Heart left ventricle (tissue), 16 donors: ENCODE results near the gene ERC1. TPM values are rescaled to one million over a fixed set of nuclear protein-coding genes. Genes with fewer than 3 reads are reported as not detected.

Experiments used
- ATAC-seq, 4 donors: fragments of 200-7000 bp; cut with Tn5 transposase; one replicate each; pipeline ENCODE4 v1.9.1; 2020 to 2022; ENCODE audit warnings: moderate library complexity in 4 of 4, mild to moderate bottlenecking in 3 of 4, moderate number of reproducible peaks in 1 of 4
- DNase-seq, 5 donors: peaks; one replicate each; pipeline ENCODE4 v3.0.0-alpha.2; 2020
- H3K27ac ChIP-seq, 12 donors: fragments of 200-600 bp; sonication (generic) in 4 of 12; one replicate each; pipeline versions ENCODE4 v1.5.0 to v1.8.0; 2016 to 2022; ENCODE audit warnings: mild to moderate bottlenecking in 2 of 12
- H3K27me3 ChIP-seq, 9 donors: fragments of 200-600 bp; sonication (generic) in 2 of 9; one replicate each; pipeline versions ENCODE4 v1.5.1 to v1.8.0; 2016 to 2022; ENCODE audit warnings: mild to moderate bottlenecking in 3 of 9
- H3K36me3 ChIP-seq, 9 donors: fragments of 200-600 bp; sonication (generic) in 2 of 9; one replicate each; pipeline versions ENCODE4 v1.5.0 to v1.8.0; 2018 to 2022; ENCODE audit warnings: mild to moderate bottlenecking in 2 of 9
- H3K4me1 ChIP-seq, 12 donors: fragments of 200-600 bp; sonication (generic) in 4 of 12; one replicate each; pipeline versions ENCODE4 v1.5.0 to v1.8.0; 2016 to 2022; ENCODE audit warnings: mild to moderate bottlenecking in 3 of 12
- H3K4me3 ChIP-seq, 12 donors: fragments of 200-600 bp; sonication (generic) in 4 of 12; one replicate each; pipeline versions ENCODE4 v1.5.0 to v1.8.0; 2017 to 2022; ENCODE audit warnings: mild to moderate bottlenecking in 9 of 12, moderate library complexity in 4 of 12
- H3K9me3 ChIP-seq, 12 donors: fragments of 200-600 bp; sonication (generic) in 4 of 12; one replicate each; pipeline versions ENCODE4 v1.5.0 to v1.8.0; 2016 to 2022; ENCODE audit warnings: mild to moderate bottlenecking in 1 of 12
- POLR2A ChIP-seq, 2 donors: fragments of 450-650 bp; IDR thresholded peaks; one replicate each; pipeline ENCODE4 v1.6.1; 2017; ENCODE audit warnings: antibody characterized with exemption in 2 of 2, mild to moderate bottlenecking in 2 of 2, moderate library complexity in 2 of 2
- WGBS, 4 donors: extraction: QIAGEN DNeasy Blood & Tissue Kit in 2 of 4; methylation state at CpG; one replicate each; pipeline versions ENCODE4 v1.1.5 to v1.1.7; 2013 to 2018; 5-methylcytosine and 5-hydroxymethylcytosine counted together
- intact Hi-C, 10 donors: fragments of 100-400 bp; cut with DNase I; formaldehyde crosslinking; loops; one replicate each; pipeline versions ENCODE4 v1.11.1 to v1.14.2; 2022
- polyA plus RNA-seq, 2 donors: library from polyadenylated mRNA; stranded (reverse); fragments of 200-250 nt; gene quantifications; one replicate each; pipeline ENCODE4 v1.2.3, GENCODE V29; 2013
- total RNA-seq, 9 donors: library from RNA; depleted of rRNA in 2 of 9; stranded (reverse); fragments of >200 nt in 2 of 9; fragmentation: NEBNext Ultra II Directional in 3 of 9; extraction: Animal tissue kit (Norgen Biotek cat#: 25700) in 3 of 9; gene quantifications; one replicate each; pipeline versions ENCODE4 v1.1.0 to v1.2.4, GENCODE V29; 2016 to 2023
- TF ChIP-seq, protein P1 (sequence below), 12 donors: fragments of 200-600 bp; sonication (generic) in 4 of 12; IDR thresholded peaks; one replicate each; pipeline versions ENCODE4 v1.5.0 to v1.8.0; 2018 to 2022; ENCODE audit warnings: antibody characterized with exemption in 12 of 12, mild to moderate bottlenecking in 5 of 12
- donor health status: ischemic (EF 13 %, LVEDD 7.1; RV severe dilation, severe dysfunction).
- donor health status: healthy with polysubstance abuse.
- donor health status: DM: no; HTN: yes; CAD: no.
- donor health status: DM: no; HTN: no; CAD: no.
- donor health status: ischemic (EF 25% LVEDD 6.9; RV normal size, moderate dysfunction).
- donor health status: ischemic (EF 25% LVEDD 5.7; RV mildly dilated, moderate dysfunction).
- donor health status: healthy.
- donor health status: DM: yes; HTN: yes; CAD: no.
- donor health status: ischemic (EF 35%, LVEDD 5.7; RV mildly dilated, moderate dysfunction).
- donor health status: nonischemic (EF 11% LVEDD 7.7; RV severe dilation, severe dysfunction).
- donor health status: DM: yes; HTN: yes; CAD: no.
- donor health status: PGD.
- donor health status: ischemic (EF 29% LVEDD 5.4; RV normal size, mild dysfunction).
- donor health status: nonischemic (EF 23%, LVEDD 6.1; RV moderate dilation, normal function).

The ERC1 gene
- total and polyA plus RNA-seq, 11 donors: 13.5 to 84.0 (median 47.9) TPM

DNA sequence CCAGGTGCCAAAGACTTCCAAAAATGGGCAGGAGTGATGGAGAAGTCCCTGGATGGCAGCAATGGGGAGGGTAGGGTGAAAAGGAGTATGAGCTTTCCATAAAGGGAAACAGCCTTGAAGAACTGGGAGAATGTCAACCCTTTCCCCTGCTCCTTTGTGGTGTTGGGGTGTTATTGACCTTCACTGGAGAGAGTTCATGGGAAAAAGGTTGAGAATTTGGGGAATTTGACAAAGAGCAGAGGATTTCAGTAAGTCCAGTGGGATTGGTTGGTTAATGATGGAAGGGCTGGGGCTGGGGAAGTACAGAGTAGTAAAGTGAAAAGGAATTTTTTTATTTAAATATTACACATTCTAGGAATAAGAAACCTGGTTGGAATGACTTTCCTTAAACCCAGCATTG, 116.6 kb downstream of the ERC1 start:
- H3K4me1 ChIP-seq: peaks cover 0 to 11% (median 0%) of the 10 kb centered on the region in 12 donors
- no peak for ATAC-seq
- H3K36me3 ChIP-seq: peaks cover 0 to 43% (median 28%) of the 10 kb centered on the region in 9 donors
- H3K27me3 ChIP-seq: no peaks in the 10 kb centered on the region
- intact Hi-C loops: loop anchor here in 1 of 10 donors (10.0 kb wide), 1 partner anchor 283 kb away; no protein-coding TSS in a partner anchor
- H3K9me3 ChIP-seq: no peaks in the 10 kb centered on the region
- no peak for DNase-seq
- no peak overlapping the region for H3K27ac ChIP-seq
- no peak overlapping the region for H3K4me3 ChIP-seq
- TF ChIP-seq, protein P1, sequence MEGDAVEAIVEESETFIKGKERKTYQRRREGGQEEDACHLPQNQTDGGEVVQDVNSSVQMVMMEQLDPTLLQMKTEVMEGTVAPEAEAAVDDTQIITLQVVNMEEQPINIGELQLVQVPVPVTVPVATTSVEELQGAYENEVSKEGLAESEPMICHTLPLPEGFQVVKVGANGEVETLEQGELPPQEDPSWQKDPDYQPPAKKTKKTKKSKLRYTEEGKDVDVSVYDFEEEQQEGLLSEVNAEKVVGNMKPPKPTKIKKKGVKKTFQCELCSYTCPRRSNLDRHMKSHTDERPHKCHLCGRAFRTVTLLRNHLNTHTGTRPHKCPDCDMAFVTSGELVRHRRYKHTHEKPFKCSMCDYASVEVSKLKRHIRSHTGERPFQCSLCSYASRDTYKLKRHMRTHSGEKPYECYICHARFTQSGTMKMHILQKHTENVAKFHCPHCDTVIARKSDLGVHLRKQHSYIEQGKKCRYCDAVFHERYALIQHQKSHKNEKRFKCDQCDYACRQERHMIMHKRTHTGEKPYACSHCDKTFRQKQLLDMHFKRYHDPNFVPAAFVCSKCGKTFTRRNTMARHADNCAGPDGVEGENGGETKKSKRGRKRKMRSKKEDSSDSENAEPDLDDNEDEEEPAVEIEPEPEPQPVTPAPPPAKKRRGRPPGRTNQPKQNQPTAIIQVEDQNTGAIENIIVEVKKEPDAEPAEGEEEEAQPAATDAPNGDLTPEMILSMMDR (IDR thresholded peaks at IDR 0.05): no peak

DNA sequence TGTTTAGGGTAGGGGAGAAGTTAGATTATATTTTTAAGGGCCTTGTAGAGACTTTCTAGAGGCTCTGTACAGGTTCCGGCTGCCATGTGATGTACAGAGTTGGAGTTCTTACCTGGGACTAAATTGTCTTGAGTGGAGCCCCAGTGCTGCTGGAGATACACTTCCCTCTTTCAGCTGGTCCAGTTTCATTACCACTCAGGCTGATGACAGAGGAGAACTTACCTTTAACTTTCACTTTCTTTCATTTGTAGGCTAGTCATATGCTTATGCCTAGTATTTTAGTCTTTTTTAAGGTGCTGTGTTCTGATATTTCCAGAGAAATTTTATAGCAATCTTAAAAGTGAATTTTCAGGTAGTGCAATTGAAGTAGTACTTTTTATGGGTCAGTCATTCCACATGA, 117.3 kb downstream of the ERC1 start:
- Histone ChIP-seq H3K27me3 (no peaks in the 10 kb centered on the region), H3K4me3 (no peak overlapping the region), H3K36me3 (peaks cover 0 to 47% (median 29%) of the 10 kb centered on the region in 9 donors), H3K9me3 (no peaks in the 10 kb centered on the region), H3K4me1 (peaks cover 0 to 7% (median 0%) of the 10 kb centered on the region in 12 donors), H3K27ac (no peak overlapping the region)
- ATAC-seq: no peak
- 92 to 97% (median 94%) methylated on average over 1 of the region's 1 CpG for WGBS, 4 donors
- intact Hi-C loops: loop anchor here in 1 of 10 donors (10.0 kb wide), 1 partner anchor 283 kb away; no protein-coding TSS in a partner anchor
- no peak for TF ChIP-seq POLR2A (IDR thresholded peaks at IDR 0.05)
- TF ChIP-seq, protein P1 (IDR thresholded peaks at IDR 0.05): no peak
- DNase-seq: no peak

DNA sequence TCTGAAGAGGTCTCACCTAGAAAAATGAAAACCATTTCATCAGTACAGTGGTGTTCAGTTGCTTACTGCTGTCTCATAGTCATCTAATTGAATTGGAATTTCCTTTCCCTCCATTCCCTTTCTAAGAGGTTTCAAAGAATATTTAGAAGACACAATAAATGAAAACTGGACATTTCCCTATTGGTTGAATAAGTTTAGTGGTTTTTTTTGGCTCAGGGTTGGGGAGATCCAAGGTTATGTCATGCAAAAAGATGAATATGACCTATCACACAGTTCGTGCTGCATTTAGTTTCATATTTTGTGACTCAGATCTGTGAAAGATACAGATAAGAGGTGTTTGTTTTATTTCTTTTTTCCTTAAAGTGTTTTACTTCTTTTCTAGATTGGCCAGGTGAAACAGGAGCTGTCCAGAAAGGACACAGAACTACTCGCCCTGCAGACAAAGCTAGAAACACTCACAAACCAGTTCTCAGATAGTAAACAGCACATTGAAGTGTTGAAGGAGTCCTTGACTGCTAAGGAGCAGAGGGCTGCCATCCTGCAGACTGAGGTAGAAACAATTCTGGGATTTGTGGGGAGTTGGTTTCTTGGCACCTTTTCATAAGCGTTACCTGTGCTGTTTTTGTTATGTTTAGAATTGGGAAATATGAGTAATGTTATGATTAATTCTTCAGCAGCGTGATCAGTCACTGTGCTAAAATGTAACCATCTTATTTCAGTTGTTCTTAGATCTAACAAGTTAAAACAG, 124.6 kb downstream of the ERC1 start:
- no peak overlapping the region for H3K27ac ChIP-seq
- intact Hi-C loops: loop anchor here in 5 of 10 donors (2.0 to 5.0 kb wide), 4 partner anchors 467 to 492 kb away; no protein-coding TSS in a partner anchor
- no peak overlapping the region for H3K4me3 ChIP-seq
- H3K36me3 ChIP-seq: peaks cover 0 to 40% (median 18%) of the 10 kb centered on the region in 9 donors
- ATAC-seq (no peak), DNase-seq (no peak)
- H3K4me1 ChIP-seq: no peaks in the 10 kb centered on the region
- WGBS, 4 donors: 75 to 78% (median 76%) methylated on average over 4 of the region's 4 CpGs
- no peaks in the 10 kb centered on the region for H3K27me3 ChIP-seq
- TF ChIP-seq, protein P1 (IDR thresholded peaks at IDR 0.05): no peak
- no peak for TF ChIP-seq POLR2A (IDR thresholded peaks at IDR 0.05)
- H3K9me3 ChIP-seq: no peaks in the 10 kb centered on the region

DNA sequence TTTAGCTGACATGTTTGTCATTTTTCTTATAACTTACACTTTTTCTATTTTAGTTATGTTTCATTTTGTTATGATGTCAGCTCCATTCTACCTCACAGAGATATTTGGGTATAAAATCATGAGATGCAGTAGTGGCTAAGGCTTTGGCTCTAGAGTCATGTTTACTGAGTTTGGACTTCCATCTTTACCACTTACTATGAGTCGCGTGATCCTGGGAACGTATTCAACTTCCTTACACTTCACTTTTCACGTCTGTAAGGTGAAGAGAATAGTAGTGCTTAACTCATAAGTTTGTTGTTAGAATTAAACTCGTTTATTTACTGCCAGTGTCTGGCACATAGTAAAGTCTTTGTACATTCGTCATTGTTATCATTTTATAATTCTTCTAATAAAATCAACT, 126.3 kb downstream of the ERC1 start:
- DNase-seq (no peak), ATAC-seq (no peak)
- intact Hi-C loops: loop anchor here in 4 of 10 donors (5.0 kb wide), 3 partner anchors 465 to 490 kb away; no protein-coding TSS in a partner anchor
- Histone ChIP-seq H3K4me1 (no peaks in the 10 kb centered on the region), H3K27me3 (no peaks in the 10 kb centered on the region), H3K27ac (no peak overlapping the region), H3K36me3 (peaks cover 0 to 23% (median 3%) of the 10 kb centered on the region in 9 donors), H3K4me3 (no peak overlapping the region), H3K9me3 (no peaks in the 10 kb centered on the region)
- TF ChIP-seq, protein P1 (IDR thresholded peaks at IDR 0.05): no peak
- no peak for TF ChIP-seq POLR2A (IDR thresholded peaks at IDR 0.05)
- WGBS, 4 donors: 70 to 77% (median 75%) methylated on average over 6 of the region's 6 CpGs
